ENCODE measurements around the gene FXYD5.
"Not testable (repeated sequence)": the region's sequence is repeated elsewhere in the genome, so short reads cannot be mapped to it uniquely, and the experiment has no call there.

FXYD5 gene

DNA sequence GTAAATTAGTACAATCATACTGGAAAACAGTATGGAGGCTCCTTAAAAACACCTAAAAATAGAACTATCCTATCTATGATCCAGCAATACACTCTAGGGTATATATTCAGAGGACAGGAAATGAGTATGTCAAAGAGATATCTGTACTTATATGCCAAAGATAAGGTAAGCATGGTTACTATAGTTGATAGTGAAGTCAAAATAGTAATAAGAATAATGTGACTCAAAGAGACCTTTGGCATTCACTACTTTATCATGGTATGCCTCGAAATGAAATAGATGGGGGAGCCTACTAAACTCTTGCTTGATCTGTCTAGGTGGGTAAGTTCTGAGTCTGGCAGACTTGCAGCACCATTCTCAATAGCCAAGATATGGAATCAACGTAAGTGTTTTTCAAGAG, 30.3 kb downstream of the FXYD5 start:
- DNase-seq = no peak

DNA sequence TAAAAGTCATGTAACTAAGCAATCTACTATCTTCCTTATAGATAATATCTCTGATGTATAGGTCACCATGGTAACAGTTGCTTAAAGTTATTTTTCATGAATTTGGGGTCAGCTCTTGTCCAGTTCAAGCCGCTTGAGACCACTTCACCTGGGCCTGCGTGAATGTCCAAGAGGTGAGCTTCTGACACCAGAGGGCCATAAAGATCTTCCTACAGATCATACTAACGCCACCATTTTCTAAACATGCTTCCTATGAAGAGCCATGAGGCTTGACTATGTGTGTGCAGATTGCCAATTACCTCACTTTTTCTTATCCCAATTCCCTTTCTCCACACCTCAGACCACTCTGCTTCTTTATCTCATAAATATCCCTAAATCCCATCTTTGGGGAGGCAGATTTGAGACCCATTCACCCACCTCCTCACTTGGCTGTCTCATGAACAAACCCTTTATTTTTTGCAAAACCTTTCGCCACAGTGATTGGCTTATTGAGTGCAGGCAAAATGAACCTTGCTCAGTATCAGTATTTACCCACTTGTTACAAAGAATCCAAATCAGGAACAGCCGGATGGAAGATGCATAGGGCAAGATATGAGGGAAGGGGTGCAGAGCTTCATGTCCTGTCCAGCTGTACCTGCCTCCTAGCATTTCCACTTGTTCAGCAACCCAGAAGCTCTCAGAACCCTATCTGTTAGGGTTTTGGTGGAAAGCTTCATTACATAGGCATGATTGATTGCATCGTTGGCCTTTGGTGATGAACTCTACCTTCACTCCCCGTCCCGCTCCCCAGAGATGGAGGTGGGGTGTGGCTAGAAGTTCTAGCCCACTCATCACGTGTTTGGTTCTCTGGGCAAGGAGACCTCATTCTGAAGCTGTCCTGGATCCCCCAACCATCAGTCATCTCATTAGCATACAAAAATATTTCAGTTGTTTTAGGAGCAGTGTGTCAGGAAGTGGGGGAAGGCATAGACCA, 39.8 kb downstream of the FXYD5 start:
- peak in 1 of 3 experiments; percentile 12 for DNase-seq

DNA sequence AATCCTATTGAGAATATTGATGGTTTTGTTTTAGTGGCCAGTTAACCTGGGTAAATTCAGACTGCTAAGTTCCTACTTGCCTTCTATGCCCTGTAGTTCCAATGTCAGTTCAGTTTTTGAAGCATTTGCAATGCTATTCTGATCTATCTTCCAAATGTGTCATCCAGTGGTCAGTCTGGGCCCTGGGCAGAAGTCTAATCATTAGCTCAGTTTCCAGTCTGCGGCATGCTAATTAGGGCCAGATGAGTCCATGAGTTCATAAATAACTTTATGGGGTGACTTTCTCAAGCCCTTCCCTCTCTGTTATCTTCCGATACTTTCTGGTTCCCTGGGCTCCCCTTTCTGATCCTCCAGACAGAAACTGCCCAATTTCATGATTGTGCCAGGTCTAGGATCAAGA, 41.3 kb downstream of the FXYD5 start:
- no peak for DNase-seq

DNA sequence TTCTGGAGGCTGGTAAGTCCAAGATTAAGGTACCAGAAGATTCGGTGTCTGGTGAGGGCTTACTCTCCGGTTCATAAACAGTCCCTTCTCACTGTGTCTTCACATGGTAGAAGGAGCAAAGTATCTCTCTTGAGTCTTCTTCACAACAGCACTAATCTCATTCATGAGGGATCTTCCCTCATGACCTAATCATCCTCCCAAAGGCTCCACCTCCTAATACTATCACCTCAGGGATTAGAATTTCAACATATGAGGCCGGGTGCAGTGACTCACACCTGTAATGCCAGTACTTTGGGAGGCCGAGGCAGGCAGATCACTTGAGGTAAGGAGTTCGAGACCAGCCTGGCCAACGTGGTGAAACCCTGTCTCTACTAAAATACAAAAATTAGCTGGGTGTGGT, 42.3 kb downstream of the FXYD5 start:
- DNase-seq = not testable (repeated sequence)

DNA sequence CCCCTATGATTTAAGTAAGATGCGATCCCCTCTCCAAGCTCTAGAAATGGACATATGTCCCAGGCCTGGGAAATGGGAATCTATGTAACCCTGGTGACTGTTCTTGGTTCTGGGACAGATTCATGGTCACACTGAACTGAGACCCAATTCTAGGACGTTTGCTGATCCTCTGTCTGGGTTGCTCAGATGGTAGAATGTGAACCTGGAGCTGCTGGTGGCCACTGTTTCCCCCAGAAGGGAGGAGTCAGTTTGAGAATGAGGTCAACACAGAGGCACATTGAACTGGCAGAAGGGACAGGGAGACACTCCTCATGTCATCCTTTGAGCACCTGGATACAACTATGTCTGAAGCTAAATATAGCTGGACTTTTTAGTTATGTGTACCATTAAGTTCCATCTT, 44.9 kb downstream of the FXYD5 start:
- no peak for DNase-seq

DNA sequence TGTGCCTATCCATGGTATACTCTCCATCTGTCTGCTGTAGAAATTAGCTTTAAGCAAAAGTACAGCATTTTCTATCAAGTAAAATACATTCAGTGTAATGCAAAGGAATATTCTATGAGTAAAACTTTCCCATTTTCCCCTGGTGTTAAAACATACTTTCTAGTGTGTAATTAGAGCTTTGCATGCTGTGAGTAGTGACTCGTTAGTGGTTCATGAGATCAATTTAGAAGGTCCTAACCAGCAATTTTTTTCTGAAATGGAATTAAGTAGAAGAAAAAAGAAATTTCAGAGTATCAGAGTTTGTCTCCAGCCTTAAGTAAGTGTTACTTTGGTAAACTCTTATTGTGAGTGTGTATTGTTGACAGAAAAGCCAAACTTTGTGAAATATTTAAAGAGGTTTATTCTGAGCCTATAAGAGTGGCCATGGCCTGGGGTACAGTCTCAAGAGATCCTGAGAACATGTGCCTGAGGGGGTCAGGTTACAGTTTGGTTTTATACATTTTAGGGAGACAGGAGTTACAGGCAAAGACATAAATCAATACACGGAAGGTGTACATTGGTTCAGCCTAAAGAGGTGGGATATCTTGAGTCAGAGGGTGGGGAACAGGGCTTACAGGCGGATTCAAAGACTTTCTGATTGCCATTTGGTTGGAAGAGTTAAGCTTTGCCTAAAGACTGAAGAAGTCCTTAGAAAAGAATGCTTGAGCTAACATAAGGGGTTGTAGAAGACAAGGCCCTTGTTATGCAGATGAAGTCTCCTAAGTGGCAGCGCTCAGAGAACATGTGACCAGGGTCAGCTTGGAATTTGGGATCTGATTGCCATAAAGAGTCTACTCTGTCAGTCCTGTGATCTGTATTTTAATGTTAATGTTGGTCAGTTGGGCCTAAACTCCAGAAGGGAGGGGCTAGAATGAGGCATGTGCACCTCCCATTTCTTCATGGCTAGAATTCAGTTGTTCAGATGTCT, 48.5 kb downstream of the FXYD5 start:
- DNase-seq = no peak

DNA sequence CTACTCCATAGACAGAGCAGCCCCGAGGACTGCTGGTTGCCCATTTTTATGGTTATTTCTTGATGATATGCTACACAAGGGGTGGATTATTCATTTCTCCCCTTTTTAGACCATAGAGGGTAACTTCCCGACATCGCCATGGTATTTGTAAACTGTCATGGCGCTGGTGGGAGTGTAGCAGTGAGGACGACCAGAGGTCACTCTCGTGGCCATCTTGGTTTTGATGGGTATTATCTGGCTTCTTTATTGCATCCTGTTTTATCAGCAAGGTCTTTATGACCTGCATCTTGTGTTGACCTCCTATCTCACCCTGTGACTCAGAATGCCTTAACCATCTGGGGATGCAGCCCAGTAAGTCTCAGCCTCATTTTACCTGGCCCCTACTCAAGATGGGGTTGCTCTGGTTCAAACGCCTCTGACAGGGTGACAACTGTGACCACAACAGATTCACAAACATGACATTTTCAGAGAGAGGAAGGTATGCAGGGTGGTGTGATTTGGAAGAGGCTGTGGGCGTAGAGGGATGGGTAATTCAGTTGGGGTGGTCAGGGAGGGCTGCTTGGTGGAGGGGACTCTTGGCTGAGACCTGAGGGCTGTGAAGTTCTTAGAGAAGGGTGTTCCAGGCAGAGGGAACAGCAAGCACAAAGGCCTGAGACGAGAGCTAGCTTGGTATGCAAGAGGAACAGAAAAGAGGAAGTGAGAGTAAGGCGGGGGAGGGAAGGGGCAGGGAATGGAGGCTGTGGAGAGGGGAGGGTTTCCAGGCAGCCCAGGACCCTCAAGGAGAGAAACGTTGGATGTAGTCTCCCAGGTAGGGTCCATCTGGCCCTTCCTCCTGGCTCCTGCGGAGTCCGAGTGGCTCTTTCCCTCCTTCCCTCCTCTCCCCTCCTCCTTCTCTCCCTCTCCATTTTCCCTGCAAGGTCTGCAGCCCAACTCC, 50.5 kb downstream of the FXYD5 start:
- no peak for DNase-seq

DNA sequence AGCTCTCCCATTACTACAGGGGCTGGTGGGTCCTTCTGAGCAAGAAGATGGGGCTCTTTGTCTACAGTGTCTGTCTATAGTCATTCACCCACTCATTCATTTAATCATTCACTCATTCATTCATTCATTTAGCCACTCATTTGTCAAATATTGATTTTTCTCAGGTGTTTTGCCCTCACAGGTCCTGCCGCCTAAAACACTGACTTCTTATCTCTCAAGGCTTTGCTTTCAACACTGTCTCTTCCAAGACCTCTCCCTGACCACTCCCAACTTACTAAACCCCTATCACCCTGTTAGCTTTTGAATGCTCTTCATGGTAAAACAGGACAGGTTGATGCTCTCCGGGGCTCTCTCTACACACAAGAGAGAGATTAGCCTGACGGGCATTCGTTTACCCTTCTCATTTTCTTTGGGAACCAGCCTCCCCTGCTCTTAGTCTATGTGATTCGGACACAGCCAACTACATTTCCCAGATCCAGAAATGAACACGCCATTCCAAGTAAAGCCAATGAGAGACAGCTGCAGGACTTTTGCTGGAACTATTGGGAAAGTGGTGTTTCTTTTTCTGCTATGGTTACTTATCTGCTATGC, 51.3 kb downstream of the FXYD5 start:
- no peak for DNase-seq

DNA sequence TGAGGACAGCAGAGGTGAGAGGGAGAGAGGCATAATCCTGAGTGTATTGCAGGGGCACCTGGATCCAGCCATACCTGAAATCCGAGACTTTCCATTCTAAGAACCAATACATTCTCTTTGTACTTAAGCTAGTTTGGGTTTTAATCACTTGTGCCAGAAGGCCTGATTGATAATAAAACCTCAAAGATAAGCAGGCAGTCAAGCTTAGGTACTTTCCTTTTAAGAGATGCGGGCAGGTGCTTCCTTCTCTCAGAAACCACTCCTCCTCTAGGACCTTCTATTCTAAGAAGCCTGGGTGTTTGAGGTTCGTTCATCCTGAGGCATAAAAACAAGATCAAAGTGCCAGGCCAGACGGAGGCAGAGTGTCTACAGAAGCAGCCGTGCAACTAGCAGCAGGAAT, 51.8 kb downstream of the FXYD5 start:
- DNase-seq = no peak

DNA sequence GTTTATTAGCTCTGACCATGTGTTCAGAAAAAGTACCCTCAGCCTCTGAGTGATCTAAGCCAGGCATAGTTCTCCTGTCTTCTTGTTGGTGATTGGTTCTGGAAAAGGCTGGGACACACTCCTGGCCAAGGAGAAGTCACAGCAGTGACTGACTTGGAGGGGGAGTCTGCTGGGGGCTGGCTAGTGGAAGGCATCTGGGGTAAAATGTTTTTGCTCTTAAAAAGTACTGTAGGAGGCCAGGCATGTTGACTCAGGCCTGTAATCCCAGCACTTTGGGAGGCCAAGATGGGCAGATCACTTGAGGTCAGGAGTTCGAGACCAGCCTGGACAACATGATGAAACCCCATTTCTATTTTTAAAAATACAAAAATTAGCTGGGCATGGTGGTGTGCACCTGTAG, 52.3 kb downstream of the FXYD5 start:
- DNase-seq = no peak

DNA sequence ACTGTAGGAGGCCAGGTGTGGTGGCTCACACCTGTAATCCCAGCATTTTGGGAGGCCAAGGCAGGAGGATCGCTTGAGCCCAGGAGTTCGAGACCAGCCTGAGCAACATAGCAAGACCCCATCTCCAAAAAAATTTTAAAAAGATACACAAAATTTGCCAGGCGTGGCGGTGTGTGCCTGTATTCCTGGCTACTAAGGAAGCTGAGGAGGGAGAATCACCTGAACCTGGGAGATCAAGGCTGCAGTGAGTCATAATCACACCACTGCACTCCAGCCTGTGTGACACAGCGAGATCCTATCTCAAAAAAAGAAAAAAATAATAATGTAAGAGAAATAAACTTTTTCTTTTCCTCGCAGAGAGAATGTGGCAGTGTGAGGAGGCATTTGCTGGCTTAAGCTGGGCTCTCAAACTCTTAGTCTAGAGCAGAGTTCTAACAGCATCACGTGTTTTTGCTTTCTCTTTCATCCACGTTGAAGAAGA, 52.9 kb downstream of the FXYD5 start:
- DNase-seq = no peak

DNA sequence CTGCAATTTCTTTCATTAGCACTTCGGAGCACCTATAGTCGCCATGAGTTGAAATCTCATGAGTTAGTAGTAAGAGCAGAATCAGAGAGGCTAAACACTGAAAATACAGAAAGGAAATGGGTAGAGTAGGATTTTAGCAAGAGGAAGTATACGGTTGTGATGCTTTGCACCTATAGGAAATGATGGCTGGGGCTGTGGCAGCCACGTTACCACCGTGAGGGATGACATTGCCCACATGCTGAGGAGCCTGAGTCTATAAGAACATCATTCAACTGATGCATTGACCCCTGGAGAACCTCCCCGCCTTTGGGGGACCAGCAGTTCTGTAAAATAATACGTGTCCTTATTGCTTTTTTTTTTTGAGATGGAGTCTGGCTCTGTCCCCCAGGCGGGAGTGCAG, 53.6 kb downstream of the FXYD5 start:
- DNase-seq = no peak

DNA sequence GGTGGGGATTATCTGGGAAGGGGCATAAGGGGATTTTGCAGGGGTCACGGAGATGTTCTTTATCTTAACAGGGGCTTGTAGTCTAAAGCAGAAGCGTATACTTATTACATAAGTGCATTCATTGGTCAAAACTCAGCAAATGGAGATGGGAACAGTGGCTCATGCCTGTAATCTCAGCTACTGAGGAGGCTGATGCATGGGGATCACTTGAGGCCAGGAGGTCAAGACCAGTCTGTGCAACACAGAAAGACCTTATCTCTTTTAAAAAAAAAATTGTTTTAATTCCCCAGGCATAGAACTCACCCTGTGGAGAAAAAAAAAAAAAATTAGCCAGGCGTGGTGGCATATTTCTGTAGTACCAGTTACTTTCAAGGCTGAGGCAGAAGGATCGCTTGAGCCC, 55.1 kb downstream of the FXYD5 start:
- no peak for DNase-seq

DNA sequence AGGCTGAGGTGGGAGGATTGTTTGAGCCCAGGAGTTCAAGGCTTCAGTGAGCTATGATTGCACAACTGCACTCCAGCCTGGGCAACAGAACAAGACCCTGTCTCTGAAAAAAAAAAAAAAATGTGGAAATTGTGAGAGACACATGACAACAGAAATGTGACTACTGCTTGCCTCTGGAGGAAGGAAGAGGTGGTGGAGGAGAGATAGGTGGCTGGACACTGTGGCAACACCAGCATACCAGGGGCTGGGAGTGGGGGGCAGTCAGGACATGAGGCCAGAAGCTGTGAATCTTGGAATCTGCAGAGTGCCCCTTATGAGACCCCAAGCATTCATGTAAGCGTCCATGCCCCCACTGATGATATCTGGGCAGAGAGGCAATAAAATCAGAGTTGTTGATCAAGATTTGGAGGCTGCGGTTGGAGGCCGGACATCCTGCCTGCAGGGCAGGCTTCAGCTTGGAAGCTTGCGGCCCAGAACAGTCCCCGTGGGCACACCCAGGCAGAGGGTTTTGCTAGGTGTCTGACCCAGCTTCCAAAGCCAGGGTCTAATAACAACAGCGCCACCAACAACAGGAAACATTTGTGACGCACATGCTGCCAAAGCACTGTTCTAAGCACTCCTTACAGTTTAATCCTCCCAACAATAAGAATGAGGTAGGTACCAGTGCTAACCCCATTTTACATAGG, 57.2 kb downstream of the FXYD5 start:
- DNase-seq = no peak

DNA sequence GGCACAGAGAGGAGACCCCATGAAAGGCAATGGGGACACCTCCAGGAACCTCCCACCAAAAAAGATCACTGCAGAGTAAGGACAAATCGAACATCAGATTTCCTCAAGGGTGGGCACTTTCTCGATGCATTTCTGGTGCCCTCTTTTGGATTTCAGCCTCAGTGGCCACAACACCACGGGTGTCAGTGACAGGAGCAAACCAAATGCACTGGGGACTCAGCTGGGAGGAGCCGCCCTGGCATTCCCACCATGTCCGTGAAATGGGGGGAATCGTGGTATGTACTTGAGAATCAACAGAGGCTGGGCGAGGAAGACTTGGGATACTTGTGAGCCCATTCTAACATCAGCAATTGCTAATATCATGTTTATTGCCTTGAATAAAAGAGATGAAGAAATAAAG, 57.7 kb downstream of the FXYD5 start:
- DNase-seq = no peak

DNA sequence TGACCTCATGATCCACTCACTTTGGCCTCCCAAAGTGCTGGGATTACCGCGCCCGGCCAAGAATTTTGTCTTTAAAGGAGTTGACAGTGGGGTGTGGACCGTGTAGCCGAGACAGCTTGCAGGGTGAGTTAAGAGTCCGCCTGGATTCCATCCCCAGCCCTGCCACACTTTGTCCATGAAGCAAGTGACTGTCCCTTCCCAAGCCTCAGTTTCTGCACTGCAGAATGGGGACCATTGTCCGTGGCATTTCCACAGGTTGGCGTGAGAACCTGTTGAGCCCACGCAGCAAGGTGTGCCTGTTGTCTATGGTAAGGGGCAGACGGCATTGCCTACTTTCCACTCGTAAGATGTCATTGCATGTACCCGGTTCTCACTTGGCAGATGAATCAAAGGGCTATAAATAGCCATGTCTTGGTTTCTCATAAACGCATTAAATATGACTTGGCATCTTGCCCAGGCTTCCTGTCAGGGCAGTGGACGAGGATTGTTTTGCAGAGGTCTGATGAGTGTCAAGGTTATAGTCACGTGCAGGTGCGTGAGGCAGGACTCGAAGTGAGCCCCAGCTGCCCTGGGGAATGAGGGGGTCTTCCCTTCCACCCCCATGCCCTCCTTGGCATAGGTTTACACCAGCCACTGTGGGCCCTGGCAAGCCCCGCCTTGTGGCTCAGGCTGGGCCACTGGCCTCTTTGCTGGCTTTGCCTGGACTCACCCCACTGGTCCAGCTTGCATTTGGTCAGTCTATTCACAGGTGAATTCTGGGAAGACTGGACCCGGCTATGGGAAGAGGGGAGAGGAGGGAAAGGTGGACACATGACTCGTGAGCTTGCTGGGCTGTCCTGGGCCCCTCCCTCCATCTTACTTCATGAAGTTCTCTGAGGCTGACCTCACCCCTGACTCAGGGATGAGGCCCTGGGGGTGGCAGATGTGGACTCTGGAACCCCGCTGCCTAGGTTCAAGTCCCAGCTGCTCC, 59.4 kb downstream of the FXYD5 start:
- peak; percentile 78 to 96 (median 91) for DNase-seq

DNA sequence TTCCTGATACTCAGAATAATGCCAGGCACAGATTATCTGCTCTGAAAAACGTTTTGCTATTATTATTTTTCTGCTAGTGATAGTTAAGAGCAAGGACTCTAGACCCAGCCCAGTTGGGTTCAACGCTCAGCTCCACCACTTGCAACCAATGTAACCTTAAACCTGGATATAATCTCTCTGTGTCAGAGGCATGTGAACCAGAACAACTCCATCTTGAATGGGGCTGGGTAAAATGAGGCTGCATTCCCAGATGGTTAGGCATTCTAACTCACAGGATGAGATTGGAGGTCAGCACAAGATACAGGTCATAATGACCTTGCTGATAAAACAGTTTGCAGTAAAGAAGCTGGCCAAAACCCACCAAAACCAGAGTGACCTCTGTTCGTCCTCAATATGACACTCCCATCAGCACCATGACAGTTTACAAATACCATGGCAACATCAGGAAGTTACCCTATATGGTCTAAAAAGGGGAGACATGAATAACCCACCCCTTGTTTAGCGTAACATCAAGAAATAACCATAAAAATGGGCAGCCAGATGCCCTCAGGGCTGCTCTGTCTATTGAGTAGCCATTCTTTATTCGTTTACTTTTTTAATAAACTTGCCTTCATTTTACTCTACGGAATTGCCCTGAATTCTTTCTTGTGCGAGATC, 60.4 kb downstream of the FXYD5 start:
- DNase-seq = no peak

DNA sequence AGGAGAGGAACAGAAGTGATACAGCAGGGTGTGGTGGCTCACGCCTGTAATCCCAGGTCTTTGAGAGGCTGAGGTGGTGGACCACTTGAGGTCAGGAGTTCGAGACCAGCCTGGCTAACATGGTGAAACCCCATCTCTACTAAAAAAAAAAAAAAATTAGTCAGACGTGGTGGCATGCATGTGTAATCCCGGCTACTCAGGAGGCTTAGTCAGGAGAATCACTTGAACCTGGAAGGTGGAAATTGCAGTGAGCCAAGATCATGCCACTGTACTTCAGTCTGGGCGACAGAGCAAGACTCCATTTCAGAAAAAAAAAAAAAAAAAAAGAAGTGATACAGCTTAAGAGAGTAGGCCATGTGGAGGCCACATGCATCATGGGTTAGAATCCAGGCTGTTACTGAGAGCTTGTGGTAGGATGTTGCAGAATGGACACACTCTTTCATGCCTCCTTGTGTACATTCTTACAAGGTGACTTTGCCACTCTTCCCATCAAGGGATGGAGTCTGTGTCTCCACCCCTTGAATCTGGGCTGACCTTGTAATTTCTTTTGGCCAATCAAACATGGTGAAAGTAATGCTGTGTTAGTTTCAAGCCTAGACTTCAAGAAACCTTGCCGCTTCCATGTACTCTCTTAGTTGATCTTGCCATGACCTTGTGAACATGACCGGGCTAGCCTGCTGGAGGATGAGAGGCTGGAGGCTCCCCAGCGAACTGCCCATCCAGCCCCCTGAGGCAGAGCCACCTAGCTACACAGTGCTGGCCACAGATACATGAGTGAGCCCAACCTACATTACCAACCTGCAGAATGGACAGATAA, 61.7 kb downstream of the FXYD5 start:
- DNase-seq = no peak

Measured in NCI-H1417 (cell line).